WTC11 (cell line): ENCODE results near the gene ATP2A3. TPM values are rescaled to one million over a fixed set of nuclear protein-coding genes. Genes with fewer than 3 reads are reported as not detected.
"Not testable (repeated sequence)": the region's sequence is repeated elsewhere in the genome, so short reads cannot be mapped to it uniquely, and the experiment has no call there.

Source experiments
- ATAC-seq: fragments of 200-7000 bp; cut with Tn5 transposase; 2 replicates; pipeline ENCODE4 v1.10.0; 2021; ENCODE audit warnings: mild to moderate bottlenecking, moderate library complexity
- CTCF ChIA-PET: fragments of 300-600 bp; sonication (Branson Sonifier 250); formaldehyde crosslinking; loops from one replicate; lab custom pipeline; 2021; ENCODE audit warnings: antibody characterized with exemption; lab: Charles Lee
- POLR2A ChIA-PET: fragments of 350-600 bp; sonication (Branson Sonifier 250); formaldehyde crosslinking; loops from one replicate; lab custom pipeline; 2021; ENCODE audit warnings: antibody characterized with exemption; lab: Charles Lee
- DNase-seq: peaks from one replicate; pipeline ENCODE4 v3.0.0; 2021; ENCODE audit warnings: low spot score
- H3K27ac Mint-ChIP-seq: 2 replicates; pipeline ENCODE4 v1.8.0; 2021; ENCODE audit warnings: mixed read lengths
- H3K27me3 Mint-ChIP-seq: 2 replicates; pipeline ENCODE4 v1.8.0; 2021; ENCODE audit warnings: low read depth, mild to moderate bottlenecking, moderate library complexity, mixed read lengths
- H3K36me3 Mint-ChIP-seq: 2 replicates; pipeline ENCODE4 v1.8.0; 2021; ENCODE audit warnings: mixed read lengths
- H3K4me1 Mint-ChIP-seq: 2 replicates; pipeline ENCODE4 v1.8.0; 2022; ENCODE audit warnings: mixed read lengths
- H3K4me3 Mint-ChIP-seq: 2 replicates; pipeline ENCODE4 v1.8.0; 2021; ENCODE audit warnings: mild to moderate bottlenecking, moderate library complexity, mixed read lengths
- H3K9me3 Mint-ChIP-seq: 2 replicates; pipeline ENCODE4 v1.8.0; 2021; ENCODE audit warnings: mixed read lengths
- ATF6 ChIP-seq: sonication (generic); formaldehyde crosslinking; IDR thresholded peaks from 2 replicates; pipeline ENCODE4 v1.8.1; 2023; ENCODE audit warnings: mild to moderate bottlenecking, missing genetic modification reagents
- E2F5 ChIP-seq: sonication (generic); formaldehyde crosslinking; IDR thresholded peaks from 2 replicates; pipeline ENCODE4 v1.8.1; 2022; ENCODE audit warnings: mild to moderate bottlenecking, moderate library complexity, missing genetic modification reagents
- FOXP4 ChIP-seq: sonication (generic); formaldehyde crosslinking; IDR thresholded peaks from 2 replicates; pipeline ENCODE4 v1.8.0; 2022; ENCODE audit warnings: mild to moderate bottlenecking, missing genetic modification reagents
- GABPB1 ChIP-seq: sonication (generic); formaldehyde crosslinking; IDR thresholded peaks from 2 replicates; pipeline ENCODE4 v1.8.1; 2023; ENCODE audit warnings: mild to moderate bottlenecking, missing genetic modification reagents
- HMGXB4 ChIP-seq: sonication (generic); formaldehyde crosslinking; IDR thresholded peaks from 2 replicates; pipeline ENCODE4 v1.8.1; 2023; ENCODE audit warnings: mild to moderate bottlenecking, moderate library complexity, missing genetic modification reagents
- JAZF1 ChIP-seq: fragments of 250-450 bp; sonication (Bioruptor Pico); IDR thresholded peaks from 2 replicates; pipeline ENCODE4 v1.9.0; 2021; ENCODE audit warnings: moderate library complexity, mild to moderate bottlenecking, inconsistent platforms
- MLX ChIP-seq: sonication (generic); formaldehyde crosslinking; IDR thresholded peaks from 2 replicates; pipeline ENCODE4 v1.8.1; 2023; ENCODE audit warnings: mild to moderate bottlenecking, missing genetic modification reagents, moderate library complexity
- NR1H2 ChIP-seq: sonication (generic); formaldehyde crosslinking; IDR thresholded peaks from 2 replicates; pipeline ENCODE4 v1.9.0; 2021; ENCODE audit warnings: mild to moderate bottlenecking, moderate library complexity, missing genetic modification reagents
- PREB ChIP-seq: sonication (generic); formaldehyde crosslinking; IDR thresholded peaks from 2 replicates; pipeline ENCODE4 v1.8.1; 2022; ENCODE audit warnings: mild to moderate bottlenecking, missing genetic modification reagents, moderate library complexity, borderline replicate concordance
- PRRX2 ChIP-seq: fragments of 250-450 bp; sonication (Bioruptor Pico); IDR thresholded peaks from 2 replicates; pipeline ENCODE4 v1.8.0; 2021; ENCODE audit warnings: mild to moderate bottlenecking
- SOX15 ChIP-seq: fragments of 250-450 bp; sonication (Bioruptor Pico); IDR thresholded peaks from 2 replicates; pipeline ENCODE4 v1.9.0; 2021; ENCODE audit warnings: mild to moderate bottlenecking
- TCF7 ChIP-seq: sonication (generic); formaldehyde crosslinking; IDR thresholded peaks from 2 replicates; pipeline ENCODE4 v1.8.0; 2022; ENCODE audit warnings: mild to moderate bottlenecking, low read depth, missing genetic modification reagents, moderate library complexity
- TEAD4 ChIP-seq: sonication (generic); formaldehyde crosslinking; IDR thresholded peaks from 2 replicates; pipeline ENCODE4 v1.8.0; 2022; ENCODE audit warnings: mild to moderate bottlenecking, missing genetic modification reagents
- ZSCAN18 ChIP-seq: fragments of 250-450 bp; sonication (Bioruptor Pico); IDR thresholded peaks from 2 replicates; pipeline ENCODE4 v2.1.2; 2022; ENCODE audit warnings: mild to moderate bottlenecking, moderate library complexity
- total RNA-seq: library from RNA; stranded (reverse); gene quantifications from 3 replicates; pipeline ENCODE4 v1.2.3, GENCODE V29; 2021

Gene ATP2A3
- total RNA-seq, 1 experiment from 2014 or later: 37.8 TPM

- H3K36me3 Mint-ChIP-seq: no peaks in the 10 kb centered on the region; the same call in 1 of the 2 replicates
- no peak overlapping the region for H3K27ac Mint-ChIP-seq
- ChIA-PET CTCF (no interaction called here), POLR2A (no interaction called here)
- H3K4me3 Mint-ChIP-seq: no peak overlapping the region
- no peak for TF ChIP-seq HMGXB4
- TF ChIP-seq ZSCAN18 (CRISPR knock-in tag): no peak
- TF ChIP-seq MLX (CRISPR knock-in tag): no peak
- TF ChIP-seq E2F5 (CRISPR knock-in tag): no peak
- no peaks in the 10 kb centered on the region for H3K27me3 Mint-ChIP-seq
- H3K4me1 Mint-ChIP-seq: peaks cover 10% of the 10 kb centered on the region
- ATAC-seq (no peak), DNase-seq (no peak)
- no peaks in the 10 kb centered on the region for H3K9me3 Mint-ChIP-seq
Measured at GRCh38 chr17:3950584-3950983, 13.7 kb downstream of the ATP2A3 start.

- Mint-ChIP-seq H3K27me3 (no peaks in the 10 kb centered on the region), H3K4me3 (no peak overlapping the region), H3K9me3 (no peaks in the 10 kb centered on the region), H3K36me3 (no peaks in the 10 kb centered on the region; the same call in 1 of the 2 replicates), H3K4me1 (no peaks in the 10 kb centered on the region), H3K27ac (no peak overlapping the region)
- ChIA-PET POLR2A (no interaction called here), CTCF (interaction anchor here (0.9 to 2.5 kb wide), 3 partner anchors 13 to 55 kb away, joined by 3 to 7 read pairs (median 5); no protein-coding TSS in a partner anchor)
- DNase-seq (no peak), ATAC-seq (no peak)
- TF ChIP-seq NR1H2 (CRISPR knock-in tag) (no peak), SOX15 (no peak), PRRX2 (no peak), PREB (CRISPR knock-in tag) (no peak), GABPB1 (CRISPR knock-in tag) (no peak), TCF7 (CRISPR knock-in tag) (no peak), TEAD4 (no peak)
Measured at GRCh38 chr17:3949418-3949817, 14.8 kb downstream of the ATP2A3 start.

GRCh38 chr17:3948551-3948950, 15.7 kb downstream of the ATP2A3 start:
- POLR2A ChIA-PET, H3K27ac Mint-ChIP-seq, ATAC-seq, H3K36me3 Mint-ChIP-seq, H3K4me1 Mint-ChIP-seq, H3K9me3 Mint-ChIP-seq, H3K27me3 Mint-ChIP-seq, DNase-seq, H3K4me3 Mint-ChIP-seq: not testable (repeated sequence)
- CTCF ChIA-PET: interaction anchor here (1.0 to 2.5 kb wide), 3 partner anchors 13 to 56 kb away, joined by 3 to 7 read pairs (median 5); no protein-coding TSS in a partner anchor

GRCh38 chr17:3947318-3947810, 16.9 kb downstream of the ATP2A3 start:
- Mint-ChIP-seq H3K36me3 (no peaks in the 10 kb centered on the region; the same call in 1 of the 2 replicates), H3K27ac (no peak overlapping the region), H3K4me3 (no peak overlapping the region), H3K4me1 (peaks cover 6% of the 10 kb centered on the region), H3K9me3 (no peaks in the 10 kb centered on the region), H3K27me3 (no peaks in the 10 kb centered on the region)
- DNase-seq: no peak
- ATAC-seq: no peak
- POLR2A ChIA-PET: no interaction called here
- CTCF ChIA-PET: interaction anchor here (1.4 to 2.5 kb wide), 2 partner anchors 12 to 58 kb away, joined by 5 to 7 read pairs; no protein-coding TSS in a partner anchor
- TF ChIP-seq MLX (CRISPR knock-in tag) (no peak), JAZF1 (CRISPR knock-in tag) (no peak), ATF6 (CRISPR knock-in tag) (no peak), FOXP4 (no peak)
